MM.1S (cell line): ENCODE data around the gene DOCK4.

Experiments
- DNase-seq: peaks from one replicate; pipeline ENCODE4 v3.0.0-alpha.2; 2015
- H2AFZ ChIP-seq: fragments of 300-600 bp; sonication (generic); 2 replicates; pipeline ENCODE4 v1.6.0; 2016; ENCODE audit warnings: antibody characterized with exemption, low read length
- H3F3A ChIP-seq: fragments of 300-600 bp; sonication (generic); 2 replicates; pipeline ENCODE4 v1.6.1; 2016; ENCODE audit warnings: mild to moderate bottlenecking, antibody characterized with exemption, low read length, moderate library complexity, mixed read lengths; ENCODE audit not compliant: insufficient read depth
- H3K27ac ChIP-seq: fragments of 300-600 bp; sonication (generic); 2 replicates; pipeline ENCODE4 v1.5.1; 2016; ENCODE audit warnings: mild to moderate bottlenecking, low read length
- H3K27me3 ChIP-seq: fragments of 300-600 bp; sonication (generic); replicated peaks from 2 replicates; pipeline ENCODE4 v1.6.0; 2016; ENCODE audit warnings: low read length; ENCODE audit not compliant: insufficient read depth
- H3K36me3 ChIP-seq: fragments of 300-600 bp; sonication (generic); replicated peaks from 2 replicates; pipeline ENCODE4 v1.6.1; 2016; ENCODE audit warnings: mild to moderate bottlenecking, low read length, mixed read lengths; ENCODE audit not compliant: insufficient read depth
- H3K4me1 ChIP-seq: fragments of 300-600 bp; sonication (generic); 2 replicates; pipeline ENCODE4 v1.6.1; 2016; ENCODE audit warnings: low read length, mixed read lengths
- H3K4me2 ChIP-seq: fragments of 300-600 bp; sonication (generic); 2 replicates; pipeline ENCODE4 v1.6.0; 2016; ENCODE audit warnings: low read depth, low read length
- H3K4me3 ChIP-seq: fragments of 300-600 bp; sonication (generic); 2 replicates; pipeline ENCODE4 v1.5.1; 2016; ENCODE audit warnings: low read length, mixed read lengths
- H3K79me2 ChIP-seq: fragments of 300-600 bp; sonication (generic); 2 replicates; pipeline ENCODE4 v1.6.1; 2016; ENCODE audit warnings: mixed run types, low read length, mixed read lengths
- H3K9ac ChIP-seq: fragments of 300-600 bp; sonication (generic); 2 replicates; pipeline ENCODE4 v1.6.1; 2016; ENCODE audit warnings: low read length, mixed read lengths
- H3K9me2 ChIP-seq: fragments of 300-600 bp; sonication (generic); replicated peaks from 2 replicates; pipeline ENCODE4 v1.6.1; 2016; ENCODE audit warnings: mild to moderate bottlenecking, low read length, mixed read lengths; ENCODE audit not compliant: insufficient read depth
- H3K9me3 ChIP-seq: fragments of 300-600 bp; sonication (generic); replicated peaks from 2 replicates; pipeline ENCODE4 v1.6.1; 2016; ENCODE audit warnings: mild to moderate bottlenecking, low read length, mixed read lengths; ENCODE audit not compliant: insufficient read depth
- H4K20me1 ChIP-seq: fragments of 300-600 bp; sonication (generic); 2 replicates; pipeline ENCODE4 v1.6.1; 2016; ENCODE audit warnings: mild to moderate bottlenecking, low read length, moderate library complexity, mixed read lengths; ENCODE audit not compliant: insufficient read depth
- EZH2 ChIP-seq: fragments of 300-600 bp; sonication (generic); optimal IDR thresholded peaks from 2 replicates; pipeline ENCODE3; 2017; ENCODE audit warnings: low read depth, mild to moderate bottlenecking, antibody characterized with exemption, low read length, mixed read lengths
- EZH2phosphoT487 ChIP-seq: fragments of 300-600 bp; sonication (generic); IDR thresholded peaks from 2 replicates; pipeline ENCODE4 v1.6.1; 2018; ENCODE audit warnings: antibody characterized with exemption, low read length
- TF ChIP-seq, protein P1 (sequence below): fragments of 300-600 bp; sonication (generic); IDR thresholded peaks from 2 replicates; pipeline ENCODE4 v1.5.1; 2016; ENCODE audit warnings: antibody characterized with exemption, low read length, mixed read lengths

Gene DOCK4

DNA sequence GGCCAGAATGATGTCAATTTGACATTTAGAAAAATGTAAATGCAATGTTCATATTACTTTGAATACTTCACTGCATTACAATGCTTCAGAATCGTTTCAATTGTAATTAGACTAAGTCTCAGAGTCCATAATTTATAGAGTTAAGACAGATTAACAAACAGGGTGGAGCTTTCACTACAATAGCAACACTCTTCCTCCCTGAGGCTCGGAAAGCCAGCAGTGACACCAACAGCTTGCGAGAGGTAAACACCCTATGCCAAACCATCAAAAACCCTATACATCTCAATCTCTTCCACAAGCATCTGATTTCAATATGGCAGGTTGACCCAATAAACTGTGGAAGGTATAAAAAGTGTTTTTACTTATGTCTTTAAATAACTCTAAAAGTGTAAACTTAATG lies 72.2 kb downstream of the DOCK4 start:
- H4K20me1 ChIP-seq = no peaks in the 10 kb centered on the region
- H3K27ac ChIP-seq = no peak overlapping the region
- H3F3A ChIP-seq = no peaks in the 10 kb centered on the region
- no peak overlapping the region for H3K9ac ChIP-seq
- H3K9me3 ChIP-seq = no peaks in the 10 kb centered on the region
- no peaks in the 10 kb centered on the region for H3K36me3 ChIP-seq
- H3K27me3 ChIP-seq = no peaks in the 10 kb centered on the region
- peaks cover 11% of the 10 kb centered on the region for H3K4me1 ChIP-seq
- peaks cover 98% of the 10 kb centered on the region for H3K79me2 ChIP-seq
- no peak for TF ChIP-seq EZH2
- TF ChIP-seq, protein P1, sequence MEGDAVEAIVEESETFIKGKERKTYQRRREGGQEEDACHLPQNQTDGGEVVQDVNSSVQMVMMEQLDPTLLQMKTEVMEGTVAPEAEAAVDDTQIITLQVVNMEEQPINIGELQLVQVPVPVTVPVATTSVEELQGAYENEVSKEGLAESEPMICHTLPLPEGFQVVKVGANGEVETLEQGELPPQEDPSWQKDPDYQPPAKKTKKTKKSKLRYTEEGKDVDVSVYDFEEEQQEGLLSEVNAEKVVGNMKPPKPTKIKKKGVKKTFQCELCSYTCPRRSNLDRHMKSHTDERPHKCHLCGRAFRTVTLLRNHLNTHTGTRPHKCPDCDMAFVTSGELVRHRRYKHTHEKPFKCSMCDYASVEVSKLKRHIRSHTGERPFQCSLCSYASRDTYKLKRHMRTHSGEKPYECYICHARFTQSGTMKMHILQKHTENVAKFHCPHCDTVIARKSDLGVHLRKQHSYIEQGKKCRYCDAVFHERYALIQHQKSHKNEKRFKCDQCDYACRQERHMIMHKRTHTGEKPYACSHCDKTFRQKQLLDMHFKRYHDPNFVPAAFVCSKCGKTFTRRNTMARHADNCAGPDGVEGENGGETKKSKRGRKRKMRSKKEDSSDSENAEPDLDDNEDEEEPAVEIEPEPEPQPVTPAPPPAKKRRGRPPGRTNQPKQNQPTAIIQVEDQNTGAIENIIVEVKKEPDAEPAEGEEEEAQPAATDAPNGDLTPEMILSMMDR = no peak
- H2AFZ ChIP-seq = no peak overlapping the region
- no peak for DNase-seq
- H3K4me2 ChIP-seq = no peak overlapping the region
- H3K4me3 ChIP-seq = no peak overlapping the region
- H3K9me2 ChIP-seq = no peaks in the 10 kb centered on the region

DNA sequence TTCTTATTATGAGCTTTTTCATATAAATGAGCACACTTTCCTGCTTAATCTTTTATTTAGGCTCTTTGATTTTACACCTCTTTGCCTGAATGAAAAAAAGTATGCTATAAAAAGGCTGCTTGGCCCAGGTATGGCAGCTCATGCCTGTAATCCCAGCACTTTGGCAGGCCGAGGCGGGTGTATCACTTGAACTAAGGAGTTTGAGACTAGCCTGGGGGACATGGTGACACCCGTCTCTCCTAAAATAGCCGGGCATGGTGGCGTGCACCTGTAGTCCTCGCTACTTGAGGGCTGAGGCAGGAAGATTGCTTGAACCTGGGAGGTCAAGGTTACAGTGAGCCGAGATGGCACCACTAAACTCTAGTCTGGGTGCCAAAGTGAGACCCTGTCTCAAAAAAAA lies 72.9 kb downstream of the DOCK4 start:
- no peaks in the 10 kb centered on the region for H3K9me2 ChIP-seq
- H2AFZ ChIP-seq = no peak overlapping the region
- peaks cover 91% of the 10 kb centered on the region for H3K79me2 ChIP-seq
- no peak overlapping the region for H3K4me2 ChIP-seq
- no peaks in the 10 kb centered on the region for H3K27me3 ChIP-seq
- H3K4me1 ChIP-seq = peaks cover 4% of the 10 kb centered on the region; the same call in 1 of the 2 replicates
- H3K9ac ChIP-seq = no peak overlapping the region
- H3F3A ChIP-seq = no peaks in the 10 kb centered on the region
- H3K36me3 ChIP-seq = no peaks in the 10 kb centered on the region
- no peak for TF ChIP-seq EZH2
- TF ChIP-seq, protein P1 = no peak
- no peak for TF ChIP-seq EZH2phosphoT487
- no peaks in the 10 kb centered on the region for H4K20me1 ChIP-seq
- no peaks in the 10 kb centered on the region for H3K9me3 ChIP-seq
- no peak overlapping the region for H3K4me3 ChIP-seq
- DNase-seq = no peak
- no peak overlapping the region for H3K27ac ChIP-seq

DNA sequence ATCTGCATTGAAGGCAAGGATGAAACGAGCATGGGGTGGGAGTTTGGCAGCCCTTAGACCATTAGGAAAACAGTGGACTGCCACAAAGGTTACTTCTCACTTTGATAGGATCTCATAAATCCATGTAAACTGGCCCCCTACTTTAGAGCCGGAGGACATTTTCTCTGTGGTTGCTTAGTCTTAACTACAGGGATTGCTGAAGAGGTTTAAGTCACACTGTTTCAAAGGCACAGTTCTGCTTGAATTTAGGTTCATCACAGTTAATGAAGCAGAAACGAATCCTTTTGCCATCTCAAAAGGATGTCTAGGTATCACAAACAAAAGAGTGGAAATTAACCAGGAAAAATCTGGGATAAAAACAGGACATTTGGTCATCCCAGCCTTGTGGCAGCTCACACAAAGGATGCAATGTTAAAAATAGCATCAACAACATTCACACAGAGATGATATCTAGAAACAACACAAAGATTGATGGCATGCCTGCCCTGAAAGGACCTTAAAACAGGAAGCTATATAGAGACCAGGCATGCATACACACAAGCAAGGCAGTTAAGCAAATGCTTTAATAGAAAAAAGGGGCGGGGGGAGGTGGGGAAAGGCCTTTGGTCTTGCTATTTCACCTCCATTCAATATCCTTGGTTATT lies 74.0 kb downstream of the DOCK4 start:
- H3K36me3 ChIP-seq = no peaks in the 10 kb centered on the region
- no peaks in the 10 kb centered on the region for H4K20me1 ChIP-seq
- peaks cover 86% of the 10 kb centered on the region for H3K79me2 ChIP-seq
- no peaks in the 10 kb centered on the region for H3K9me2 ChIP-seq
- TF ChIP-seq EZH2phosphoT487 (no peak), EZH2 (no peak)
- TF ChIP-seq, protein P1 = no peak
- no peak overlapping the region for H3K4me2 ChIP-seq
- no peaks in the 10 kb centered on the region for H3K9me3 ChIP-seq
- H3F3A ChIP-seq = no peaks in the 10 kb centered on the region
- no peak overlapping the region for H3K4me3 ChIP-seq
- H3K4me1 ChIP-seq = no peaks in the 10 kb centered on the region
- H2AFZ ChIP-seq = no peak overlapping the region
- H3K27ac ChIP-seq = no peak overlapping the region
- H3K27me3 ChIP-seq = no peaks in the 10 kb centered on the region
- DNase-seq = no peak
- no peak overlapping the region for H3K9ac ChIP-seq
